ENCODE results near the gene DUXB.

GRCh38 chr16:75745242-75745641, 44.0 kb upstream of the DUXB start:
- TF ChIP-seq RBAK (tag by site-specific recombination; IDR thresholded peaks at IDR 0.05) = no peak
- TF ChIP-seq, protein P1, sequence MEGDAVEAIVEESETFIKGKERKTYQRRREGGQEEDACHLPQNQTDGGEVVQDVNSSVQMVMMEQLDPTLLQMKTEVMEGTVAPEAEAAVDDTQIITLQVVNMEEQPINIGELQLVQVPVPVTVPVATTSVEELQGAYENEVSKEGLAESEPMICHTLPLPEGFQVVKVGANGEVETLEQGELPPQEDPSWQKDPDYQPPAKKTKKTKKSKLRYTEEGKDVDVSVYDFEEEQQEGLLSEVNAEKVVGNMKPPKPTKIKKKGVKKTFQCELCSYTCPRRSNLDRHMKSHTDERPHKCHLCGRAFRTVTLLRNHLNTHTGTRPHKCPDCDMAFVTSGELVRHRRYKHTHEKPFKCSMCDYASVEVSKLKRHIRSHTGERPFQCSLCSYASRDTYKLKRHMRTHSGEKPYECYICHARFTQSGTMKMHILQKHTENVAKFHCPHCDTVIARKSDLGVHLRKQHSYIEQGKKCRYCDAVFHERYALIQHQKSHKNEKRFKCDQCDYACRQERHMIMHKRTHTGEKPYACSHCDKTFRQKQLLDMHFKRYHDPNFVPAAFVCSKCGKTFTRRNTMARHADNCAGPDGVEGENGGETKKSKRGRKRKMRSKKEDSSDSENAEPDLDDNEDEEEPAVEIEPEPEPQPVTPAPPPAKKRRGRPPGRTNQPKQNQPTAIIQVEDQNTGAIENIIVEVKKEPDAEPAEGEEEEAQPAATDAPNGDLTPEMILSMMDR (tag by site-specific recombination; IDR thresholded peaks at IDR 0.05) = no peak
- no peak for TF ChIP-seq ZNF555 (tag by site-specific recombination; conservative IDR thresholded peaks at IDR 0.05)
- no peak for TF ChIP-seq ZNF621 (tag by site-specific recombination; IDR thresholded peaks at IDR 0.05)
- TF ChIP-seq ZNF274 (IDR thresholded peaks at IDR 0.05; ENCODE audit: low read length) = no peak
- no peak for TF ChIP-seq ZNF274 (tag by site-specific recombination; IDR thresholded peaks at IDR 0.05; ENCODE audit: borderline replicate concordance)
- no peak for TF ChIP-seq KLF10 (tag by site-specific recombination; IDR thresholded peaks at IDR 0.05)
- no peak for TF ChIP-seq SCRT1 (tag by site-specific recombination; IDR thresholded peaks at IDR 0.05; ENCODE audit: borderline replicate concordance)
- TF ChIP-seq ZSCAN23 (tag by site-specific recombination; IDR thresholded peaks at IDR 0.05) = no peak
- TF ChIP-seq ZNF121 (tag by site-specific recombination; IDR thresholded peaks at IDR 0.05) = no peak
- TF ChIP-seq IKZF3 (tag by site-specific recombination; IDR thresholded peaks at IDR 0.05) = no peak
- no peak for TF ChIP-seq KLF16 (tag by site-specific recombination; IDR thresholded peaks at IDR 0.05)

Measured in HEK293 (cell line).